Stimulated activated CD8-positive, alpha-beta memory T cell treated with anti-CD3 and anti-CD28 coated beads, Interleukin-4, amount 100 ng/mL, for 24 hours (primary cell): ENCODE measurements around the gene CAPS.
"Not testable (repeated sequence)": the region's sequence is repeated elsewhere in the genome, so short reads cannot be mapped to it uniquely, and the experiment has no call there.

Experiments
- DNase-seq: peaks from one replicate; pipeline ENCODE4 v3.0.0-alpha.2; 2020; ENCODE audit warnings: low read depth

CAPS gene

GRCh38 chr19:5913739-5914357 lies at the start of gene CAPS:
Gene CAPS, plus strand, starts transcription at chr19:5914254. Its CDS starts 153 bp downstream, at chr19:5914407.
- DNase-seq, result no peak

GRCh38 chr19:5864725-5865486 lies 49.1 kb upstream of the CAPS start:
- DNase-seq, result no peak

GRCh38 chr19:5865772-5866171 lies 48.3 kb upstream of the CAPS start:
- no peak for DNase-seq

GRCh38 chr19:5867201-5868136 lies 46.6 kb upstream of the CAPS start:
- DNase-seq, result no peak

GRCh38 chr19:5870986-5871394 lies 43.1 kb upstream of the CAPS start:
- no peak for DNase-seq

- no peak for DNase-seq
Observed at GRCh38 chr19:5873617-5874199, 40.3 kb upstream of the CAPS start.

GRCh38 chr19:5874496-5874895 lies 39.6 kb upstream of the CAPS start:
- DNase-seq, result not testable (repeated sequence)

GRCh38 chr19:5877427-5877826 lies 36.6 kb upstream of the CAPS start:
- no peak for DNase-seq

- no peak for DNase-seq
Observed at GRCh38 chr19:5877882-5878281, 36.2 kb upstream of the CAPS start.

GRCh38 chr19:5880196-5880595 lies 33.9 kb upstream of the CAPS start:
- DNase-seq, result no peak

- no peak for DNase-seq
Observed at GRCh38 chr19:5880604-5881078, 33.4 kb upstream of the CAPS start.

GRCh38 chr19:5881543-5882299 lies 32.3 kb upstream of the CAPS start:
- DNase-seq, result no peak

GRCh38 chr19:5882421-5882968 lies 31.6 kb upstream of the CAPS start:
- DNase-seq, result no peak

GRCh38 chr19:5883157-5883873 lies 30.7 kb upstream of the CAPS start:
- DNase-seq, result not testable (repeated sequence)

GRCh38 chr19:5884065-5884811 lies 29.8 kb upstream of the CAPS start:
- not testable (repeated sequence) for DNase-seq

- no peak for DNase-seq
Observed at GRCh38 chr19:5889288-5889971, 24.6 kb upstream of the CAPS start.

- no peak for DNase-seq
Observed at GRCh38 chr19:5890099-5890498, 24.0 kb upstream of the CAPS start.

- DNase-seq, result no peak
Observed at GRCh38 chr19:5891572-5891937, 22.5 kb upstream of the CAPS start.
